ENCODE results near the gene KLHL8. TPM values are rescaled to one million over a fixed set of nuclear protein-coding genes. Genes with fewer than 3 reads are reported as not detected.

KLHL8 gene
- total RNA-seq, 2 donors from 2014 or later = 6.8 to 7.9 TPM

- H3K27ac Mint-ChIP-seq = no peak overlapping the region
Observed at GRCh38 chr4:87241336-87241735, 20.9 kb upstream of the KLHL8 start.

GRCh38 chr4:87240341-87240740, 19.9 kb upstream of the KLHL8 start:
- DNase-seq = no peak
- no peak overlapping the region for H3K27ac Mint-ChIP-seq
- H3K4me3 Mint-ChIP-seq = no peak overlapping the region
- H3K4me1 Mint-ChIP-seq = peaks cover 2% of the 10 kb centered on the region
- H3K27me3 Mint-ChIP-seq = peaks cover 15% of the 10 kb centered on the region
- ATAC-seq = no peak
- H3K36me3 Mint-ChIP-seq (ENCODE audit: low read depth) = peaks cover 2% of the 10 kb centered on the region
- H3K9me3 ChIP-seq (ENCODE audit: control insufficient read depth, low read length, poor library complexity, severe bottlenecking) = peaks cover 4% of the 10 kb centered on the region

More at GRCh38 chr4:87241336-87241735, 20.9 kb upstream of the KLHL8 start:
- peaks cover 15% of the 10 kb centered on the region for H3K27me3 Mint-ChIP-seq
- no peak for DNase-seq
- no peak overlapping the region for H3K4me3 Mint-ChIP-seq
- H3K9me3 ChIP-seq (ENCODE audit: control insufficient read depth, low read length, poor library complexity, severe bottlenecking) = peaks cover 4% of the 10 kb centered on the region
- H3K36me3 Mint-ChIP-seq (ENCODE audit: low read depth) = peaks cover 2% of the 10 kb centered on the region
- H3K4me1 Mint-ChIP-seq = peaks cover 2% of the 10 kb centered on the region
- no peak for ATAC-seq

GRCh38 chr4:87239821-87240220, 19.4 kb upstream of the KLHL8 start:
- no peak for ATAC-seq
- Mint-ChIP-seq H3K4me3 (no peak overlapping the region), H3K27ac (no peak overlapping the region), H3K4me1 (peaks cover 2% of the 10 kb centered on the region), H3K27me3 (peaks cover 15% of the 10 kb centered on the region), H3K36me3 (ENCODE audit: low read depth) (peaks cover 2% of the 10 kb centered on the region)
- DNase-seq = no peak
- peaks cover 4% of the 10 kb centered on the region for H3K9me3 ChIP-seq (ENCODE audit: control insufficient read depth, low read length, poor library complexity, severe bottlenecking)

GRCh38 chr4:87239194-87239593, 18.8 kb upstream of the KLHL8 start:
- no peak for ATAC-seq
- no peak for DNase-seq
- H3K4me3 Mint-ChIP-seq = no peak overlapping the region
- H3K27ac Mint-ChIP-seq = no peak overlapping the region
- peaks cover 2% of the 10 kb centered on the region for H3K4me1 Mint-ChIP-seq
- peaks cover 15% of the 10 kb centered on the region for H3K27me3 Mint-ChIP-seq
- H3K36me3 Mint-ChIP-seq (ENCODE audit: low read depth) = peaks cover 2% of the 10 kb centered on the region
- peaks cover 4% of the 10 kb centered on the region for H3K9me3 ChIP-seq (ENCODE audit: control insufficient read depth, low read length, poor library complexity, severe bottlenecking)

GRCh38 chr4:87236861-87237260, 16.4 kb upstream of the KLHL8 start:
- Mint-ChIP-seq H3K4me1 (peaks cover 2% of the 10 kb centered on the region), H3K27me3 (peaks cover 15% of the 10 kb centered on the region), H3K36me3 (ENCODE audit: low read depth) (no peaks in the 10 kb centered on the region), H3K27ac (peak overlapping the region; percentile 83), H3K4me3 (no peak overlapping the region)
- H3K9me3 ChIP-seq (ENCODE audit: control insufficient read depth, low read length, poor library complexity, severe bottlenecking) = no peaks in the 10 kb centered on the region
- DNase-seq (no peak), ATAC-seq (no peak)

GRCh38 chr4:87235020-87235671, 14.7 kb upstream of the KLHL8 start:
- H3K27me3 Mint-ChIP-seq = peaks cover 13% of the 10 kb centered on the region
- H3K27ac Mint-ChIP-seq = peak overlapping the region; percentile 83
- H3K4me1 Mint-ChIP-seq = no peaks in the 10 kb centered on the region
- no peaks in the 10 kb centered on the region for H3K9me3 ChIP-seq (ENCODE audit: control insufficient read depth, low read length, poor library complexity, severe bottlenecking)
- DNase-seq (no peak), ATAC-seq (no peak)
- peak overlapping the region; percentile 82 for H3K4me3 Mint-ChIP-seq
- H3K36me3 Mint-ChIP-seq (ENCODE audit: low read depth) = no peaks in the 10 kb centered on the region

- DNase-seq (no peak), ATAC-seq (no peak)
- H3K9me3 ChIP-seq (ENCODE audit: control insufficient read depth, low read length, poor library complexity, severe bottlenecking) = no peaks in the 10 kb centered on the region
- Mint-ChIP-seq H3K27me3 (peaks cover 6% of the 10 kb centered on the region), H3K4me3 (no peak overlapping the region), H3K27ac (no peak overlapping the region), H3K4me1 (no peaks in the 10 kb centered on the region), H3K36me3 (ENCODE audit: low read depth) (no peaks in the 10 kb centered on the region)
Observed at GRCh38 chr4:87232216-87232615, 11.8 kb upstream of the KLHL8 start.

- no peaks in the 10 kb centered on the region for H3K4me1 Mint-ChIP-seq
- ATAC-seq (no peak), DNase-seq (no peak)
- peaks cover 6% of the 10 kb centered on the region for H3K27me3 Mint-ChIP-seq
- no peak overlapping the region for H3K27ac Mint-ChIP-seq
- no peak overlapping the region for H3K4me3 Mint-ChIP-seq
- H3K9me3 ChIP-seq (ENCODE audit: control insufficient read depth, low read length, poor library complexity, severe bottlenecking) = no peaks in the 10 kb centered on the region
- H3K36me3 Mint-ChIP-seq (ENCODE audit: low read depth) = no peaks in the 10 kb centered on the region
Observed at GRCh38 chr4:87230806-87231205, 10.4 kb upstream of the KLHL8 start.

GRCh38 chr4:87229979-87230378, 9.6 kb upstream of the KLHL8 start:
- ATAC-seq = no peak
- no peaks in the 10 kb centered on the region for H3K4me1 Mint-ChIP-seq
- H3K27ac Mint-ChIP-seq = no peak overlapping the region
- no peaks in the 10 kb centered on the region for H3K9me3 ChIP-seq (ENCODE audit: control insufficient read depth, low read length, poor library complexity, severe bottlenecking)
- no peaks in the 10 kb centered on the region for H3K36me3 Mint-ChIP-seq (ENCODE audit: low read depth)
- no peak for DNase-seq
- peaks cover 6% of the 10 kb centered on the region for H3K27me3 Mint-ChIP-seq
- H3K4me3 Mint-ChIP-seq = no peak overlapping the region

- ATAC-seq (no peak), DNase-seq (no peak)
- Mint-ChIP-seq H3K4me3 (no peak overlapping the region), H3K27ac (no peak overlapping the region), H3K4me1 (no peaks in the 10 kb centered on the region), H3K36me3 (ENCODE audit: low read depth) (no peaks in the 10 kb centered on the region), H3K27me3 (peaks cover 6% of the 10 kb centered on the region)
- no peaks in the 10 kb centered on the region for H3K9me3 ChIP-seq (ENCODE audit: control insufficient read depth, low read length, poor library complexity, severe bottlenecking)
Observed at GRCh38 chr4:87228262-87228860, 7.9 kb upstream of the KLHL8 start.

GRCh38 chr4:87227751-87228151, 7.3 kb upstream of the KLHL8 start:
- Mint-ChIP-seq H3K27ac (no peak overlapping the region), H3K36me3 (ENCODE audit: low read depth) (no peaks in the 10 kb centered on the region), H3K4me3 (no peak overlapping the region), H3K27me3 (peaks cover 6% of the 10 kb centered on the region), H3K4me1 (no peaks in the 10 kb centered on the region)
- ATAC-seq = no peak
- no peak for DNase-seq
- H3K9me3 ChIP-seq (ENCODE audit: control insufficient read depth, low read length, poor library complexity, severe bottlenecking) = no peaks in the 10 kb centered on the region

- no peak overlapping the region for H3K27ac Mint-ChIP-seq
- H3K4me1 Mint-ChIP-seq = peaks cover 2% of the 10 kb centered on the region
- no peaks in the 10 kb centered on the region for H3K36me3 Mint-ChIP-seq (ENCODE audit: low read depth)
- no peaks in the 10 kb centered on the region for H3K9me3 ChIP-seq (ENCODE audit: control insufficient read depth, low read length, poor library complexity, severe bottlenecking)
- ATAC-seq = no peak
- peaks cover 6% of the 10 kb centered on the region for H3K27me3 Mint-ChIP-seq
- no peak for DNase-seq
- H3K4me3 Mint-ChIP-seq = no peak overlapping the region
Observed at GRCh38 chr4:87225936-87226335, 5.5 kb upstream of the KLHL8 start.

- no peaks in the 10 kb centered on the region for H3K27me3 Mint-ChIP-seq
- H3K4me1 Mint-ChIP-seq = peaks cover 6% of the 10 kb centered on the region
- H3K27ac Mint-ChIP-seq = no peak overlapping the region
- no peaks in the 10 kb centered on the region for H3K9me3 ChIP-seq (ENCODE audit: control insufficient read depth, low read length, poor library complexity, severe bottlenecking)
- DNase-seq = no peak
- H3K36me3 Mint-ChIP-seq (ENCODE audit: low read depth) = no peaks in the 10 kb centered on the region
- no peak for ATAC-seq
- no peak overlapping the region for H3K4me3 Mint-ChIP-seq
Observed at GRCh38 chr4:87224141-87224923, 3.9 kb upstream of the KLHL8 start.

All from T-helper 17 cell (primary cell).